GM13977 (cell line): Measurements from ENCODE around the gene TBL1X.

ENCODE experiments used
- DNase-seq: peaks from one replicate; pipeline ENCODE4 v3.0.0; 2012; ENCODE audit warnings: low spot score
- in situ Hi-C: fragments of 300-500 bp; cut with MboI; formaldehyde crosslinking; loops from one replicate; pipeline ENCODE4 v1.12.0; 2022; ENCODE audit warnings: low sequenced_read_pairs, low pct_unique_long_range_greater_than_20kb, mixed read lengths, inconsistent platforms; ENCODE audit not compliant: unreplicated experiment
- TF ChIP-seq, protein P1 (sequence below): IDR thresholded peaks from 2 replicates; pipeline ENCODE4 v1.5.1; 2012; ENCODE audit warnings: mild to moderate bottlenecking, control low read depth; ENCODE audit not compliant: insufficient read depth; ENCODE audit errors: extremely low read depth, missing control alignments

Gene TBL1X

DNA sequence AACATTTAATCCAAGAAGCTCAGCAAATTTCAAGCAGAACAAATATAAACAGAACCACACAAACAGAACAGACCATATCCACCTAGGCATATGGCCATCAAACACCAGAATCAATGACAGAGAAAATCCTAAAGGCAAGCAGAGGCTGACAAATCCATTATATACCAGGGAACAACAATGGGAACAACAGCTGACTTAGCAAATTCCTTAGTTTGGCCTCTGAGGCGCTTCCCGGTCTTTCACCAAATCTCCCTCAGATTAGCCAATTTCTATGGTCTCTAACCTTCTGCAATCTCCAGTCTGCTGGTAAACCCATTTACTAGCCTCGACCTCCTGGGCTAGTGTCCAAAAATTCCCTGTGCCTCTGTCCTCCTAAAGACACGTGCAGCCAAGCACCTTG is 241.6 kb downstream of the TBL1X start:
- in situ Hi-C loops, result no loop called here
- TF ChIP-seq, protein P1, sequence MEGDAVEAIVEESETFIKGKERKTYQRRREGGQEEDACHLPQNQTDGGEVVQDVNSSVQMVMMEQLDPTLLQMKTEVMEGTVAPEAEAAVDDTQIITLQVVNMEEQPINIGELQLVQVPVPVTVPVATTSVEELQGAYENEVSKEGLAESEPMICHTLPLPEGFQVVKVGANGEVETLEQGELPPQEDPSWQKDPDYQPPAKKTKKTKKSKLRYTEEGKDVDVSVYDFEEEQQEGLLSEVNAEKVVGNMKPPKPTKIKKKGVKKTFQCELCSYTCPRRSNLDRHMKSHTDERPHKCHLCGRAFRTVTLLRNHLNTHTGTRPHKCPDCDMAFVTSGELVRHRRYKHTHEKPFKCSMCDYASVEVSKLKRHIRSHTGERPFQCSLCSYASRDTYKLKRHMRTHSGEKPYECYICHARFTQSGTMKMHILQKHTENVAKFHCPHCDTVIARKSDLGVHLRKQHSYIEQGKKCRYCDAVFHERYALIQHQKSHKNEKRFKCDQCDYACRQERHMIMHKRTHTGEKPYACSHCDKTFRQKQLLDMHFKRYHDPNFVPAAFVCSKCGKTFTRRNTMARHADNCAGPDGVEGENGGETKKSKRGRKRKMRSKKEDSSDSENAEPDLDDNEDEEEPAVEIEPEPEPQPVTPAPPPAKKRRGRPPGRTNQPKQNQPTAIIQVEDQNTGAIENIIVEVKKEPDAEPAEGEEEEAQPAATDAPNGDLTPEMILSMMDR, result no peak

DNA sequence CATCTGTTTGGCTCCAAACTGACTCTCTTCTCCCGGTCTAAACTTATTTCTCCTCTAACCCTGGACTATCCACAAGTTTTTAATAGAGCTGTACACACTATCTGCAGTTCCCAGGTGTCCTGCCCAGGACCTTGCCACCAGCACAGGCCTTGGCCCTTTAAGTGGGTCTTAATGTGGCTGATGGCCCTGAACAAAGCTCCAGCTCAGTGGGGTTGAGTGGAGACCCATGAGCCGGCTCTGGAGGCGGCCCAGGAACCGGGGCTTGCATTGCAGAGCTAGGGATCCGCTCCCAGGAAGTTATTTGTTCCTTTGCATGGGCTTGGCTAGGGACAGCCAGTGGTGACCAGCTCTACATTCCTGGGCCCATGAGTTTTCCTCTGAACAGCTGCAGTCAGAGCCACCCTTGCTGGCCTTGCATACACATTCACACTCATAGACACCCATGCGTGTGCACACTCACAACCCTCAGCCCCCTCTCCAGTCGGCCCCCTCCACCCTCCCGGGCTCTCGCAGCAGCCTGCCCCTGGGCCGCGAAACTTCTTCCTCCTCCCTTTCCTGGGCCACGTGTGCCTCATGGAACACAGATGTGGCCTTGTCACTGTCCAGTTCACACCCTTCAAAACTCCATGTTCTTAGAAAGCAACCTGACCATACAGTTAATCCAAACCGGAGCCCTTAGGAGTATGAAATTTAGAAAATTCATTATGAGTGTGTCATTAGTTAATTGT is 242.6 kb downstream of the TBL1X start:
- TF ChIP-seq, protein P1, result no peak
- no peak for DNase-seq
- in situ Hi-C loops, result no loop called here

More for the DNA sequence above, 241.6 kb downstream of the TBL1X start:
- DNase-seq, result no peak

DNA sequence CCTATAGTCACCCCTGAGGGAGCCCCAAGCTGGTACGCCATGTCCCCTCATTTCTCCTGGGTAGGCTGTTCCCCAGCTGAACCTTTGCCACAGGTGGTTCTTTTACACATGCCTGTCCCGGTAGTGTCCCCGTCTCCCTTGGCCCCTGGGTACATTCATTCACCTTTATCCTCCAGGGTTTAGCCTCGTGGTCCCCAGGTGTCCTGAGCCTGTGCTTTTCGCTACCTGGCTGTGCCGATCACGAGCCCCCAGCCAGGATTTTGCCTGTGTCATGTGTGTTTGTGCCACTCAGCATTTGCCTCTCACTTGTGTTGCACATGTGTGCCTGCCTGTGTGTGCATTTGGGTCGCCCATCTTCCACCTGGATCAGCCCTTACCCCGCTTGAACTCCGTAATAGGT is 243.2 kb downstream of the TBL1X start:
- TF ChIP-seq, protein P1, result no peak
- in situ Hi-C loops, result no loop called here
- DNase-seq, result no peak

DNA sequence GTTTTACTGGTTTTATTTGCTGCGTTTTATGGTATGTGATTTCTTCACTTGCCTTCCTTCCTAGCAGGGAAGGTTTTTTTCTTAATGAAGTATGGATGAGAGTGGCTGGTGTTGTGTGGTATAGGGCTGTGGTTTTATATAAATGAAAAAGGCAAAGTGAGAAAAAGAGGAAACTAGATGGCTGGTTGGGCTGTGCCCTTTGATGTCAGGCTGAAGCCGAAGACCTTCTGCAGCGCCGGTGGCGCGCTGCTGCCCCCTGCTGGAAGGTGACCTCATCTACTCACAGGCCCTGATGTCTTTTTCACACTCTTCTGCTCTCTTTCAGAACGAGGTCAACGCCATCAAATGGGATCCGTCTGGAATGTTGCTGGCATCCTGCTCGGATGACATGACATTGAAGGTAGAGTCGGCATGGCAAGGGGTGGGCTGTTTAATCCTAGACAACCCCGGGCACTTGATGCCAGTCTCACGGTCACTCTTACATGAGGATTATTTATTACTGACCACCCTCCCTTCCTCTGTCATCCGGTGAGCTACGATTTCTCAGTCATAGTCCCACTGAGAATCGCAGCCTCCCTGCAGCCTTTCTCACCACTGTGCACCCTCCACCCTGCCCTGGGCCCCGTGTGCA is 244.2 kb downstream of the TBL1X start:
- TF ChIP-seq, protein P1, result peak; percentile 92
- in situ Hi-C loops, result no loop called here
- peak; percentile 79 for DNase-seq

DNA sequence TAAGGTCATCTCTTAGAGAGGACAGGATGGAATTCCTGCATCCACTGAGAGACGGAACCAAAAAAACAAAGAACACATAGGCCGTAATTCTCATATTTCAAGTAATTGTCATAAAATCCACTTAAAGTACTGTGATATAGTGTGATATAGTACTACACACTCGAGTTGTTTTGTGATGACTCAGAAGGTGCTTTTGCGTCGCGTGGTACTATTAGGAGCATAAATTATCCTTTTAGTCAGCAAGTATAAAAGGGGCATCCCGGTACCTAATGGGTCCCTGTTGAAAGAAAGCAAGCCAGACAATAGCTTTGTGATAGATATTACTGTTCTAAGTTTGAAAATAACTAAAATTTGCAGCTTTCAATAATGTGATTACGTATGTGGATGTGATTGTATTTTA is 245.5 kb downstream of the TBL1X start:
- no peak for DNase-seq
- in situ Hi-C loops, result no loop called here
- TF ChIP-seq, protein P1, result no peak

DNA sequence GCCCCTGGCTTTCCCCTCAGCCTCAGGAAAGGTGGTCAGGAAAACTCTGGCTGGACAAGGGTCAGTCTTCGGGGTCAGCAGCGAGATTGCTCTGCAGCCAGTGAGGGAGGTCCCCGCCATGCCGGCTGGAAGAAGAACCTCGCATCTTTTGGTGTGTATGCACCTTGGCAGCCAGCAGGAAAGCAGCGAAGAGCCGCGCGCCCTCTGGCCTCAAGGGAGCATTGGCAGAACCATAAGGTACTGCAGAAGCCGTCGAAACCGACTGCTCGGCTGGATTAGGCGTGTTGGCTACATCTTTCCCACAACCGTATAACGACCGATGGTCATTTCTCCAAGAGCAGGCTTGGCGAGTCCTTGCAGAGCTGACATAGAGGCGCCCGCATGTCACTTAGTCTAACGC is 252.5 kb downstream of the TBL1X start:
- TF ChIP-seq, protein P1, result no peak
- in situ Hi-C loops, result no loop called here
- DNase-seq, result no peak
